Fibroblast of skin of left biceps (primary cell): ENCODE results near the gene NUP93.
"Not testable (repeated sequence)": the region's sequence is repeated elsewhere in the genome, so short reads cannot be mapped to it uniquely, and the experiment has no call there.

ENCODE experiments used
- DNase-seq, 2 experiments: peaks; one replicate each; pipeline ENCODE4 v3.0.0-alpha.2; 2013; ENCODE audit warnings: low read depth in 2 of 2

The NUP93 gene

GRCh38 chr16:56776562-56776961 lies 46.6 kb downstream of the NUP93 start:
- no peak for DNase-seq

GRCh38 chr16:56777001-56777400 lies 47.1 kb downstream of the NUP93 start:
- DNase-seq = no peak

- DNase-seq = no peak
Measured at GRCh38 chr16:56777482-56777881, 47.6 kb downstream of the NUP93 start.

- no peak for DNase-seq
Measured at GRCh38 chr16:56779906-56780305, 50.0 kb downstream of the NUP93 start.

GRCh38 chr16:56780646-56781045 lies 50.7 kb downstream of the NUP93 start:
- no peak for DNase-seq

- DNase-seq = peak in 1 of 2 experiments; percentile 21
Measured at GRCh38 chr16:56781528-56781961, 51.6 kb downstream of the NUP93 start.

GRCh38 chr16:56783344-56783743 lies 53.4 kb downstream of the NUP93 start:
- no peak for DNase-seq

GRCh38 chr16:56785317-56785716 lies 55.4 kb downstream of the NUP93 start:
- DNase-seq = no peak

- no peak for DNase-seq
Measured at GRCh38 chr16:56787167-56787566, 57.2 kb downstream of the NUP93 start.

- no peak for DNase-seq
Measured at GRCh38 chr16:56788435-56788834, 58.5 kb downstream of the NUP93 start.

GRCh38 chr16:56789360-56789759 lies 59.4 kb downstream of the NUP93 start:
- no peak for DNase-seq

- no peak for DNase-seq
Measured at GRCh38 chr16:56792967-56793366, 63.0 kb downstream of the NUP93 start.

GRCh38 chr16:56793492-56793891 lies 63.6 kb downstream of the NUP93 start:
- DNase-seq = no peak

- no peak for DNase-seq
Measured at GRCh38 chr16:56795011-56795410, 65.1 kb downstream of the NUP93 start.

GRCh38 chr16:56797038-56797437 lies 67.1 kb downstream of the NUP93 start:
- DNase-seq = not testable (repeated sequence)

GRCh38 chr16:56797861-56798260 lies 67.9 kb downstream of the NUP93 start:
- no peak for DNase-seq

- DNase-seq = no peak
Measured at GRCh38 chr16:56798955-56799354, 69.0 kb downstream of the NUP93 start.

GRCh38 chr16:56800355-56800754 lies 70.4 kb downstream of the NUP93 start:
- no peak for DNase-seq

GRCh38 chr16:56801762-56802161 lies 71.8 kb downstream of the NUP93 start:
- no peak for DNase-seq

- peak in 1 of 2 experiments; percentile 26 for DNase-seq
Measured at GRCh38 chr16:56807011-56807675, 77.2 kb downstream of the NUP93 start.

- DNase-seq = not testable (repeated sequence)
Measured at GRCh38 chr16:56807676-56808067, 77.7 kb downstream of the NUP93 start.

GRCh38 chr16:56810954-56811353 lies 81.0 kb downstream of the NUP93 start:
- DNase-seq = no peak

- not testable (repeated sequence) for DNase-seq
Measured at GRCh38 chr16:56811602-56812001, 81.7 kb downstream of the NUP93 start.

- peak in 1 of 2 experiments; percentile 25 for DNase-seq
Measured at GRCh38 chr16:56812884-56813283, 83.0 kb downstream of the NUP93 start.
